IMR-90 (cell line): ENCODE data around the gene FALEC. TPM values are rescaled to one million over a fixed set of nuclear protein-coding genes. Genes with fewer than 3 reads are reported as not detected.

Experiments
- ATAC-seq: fragments of 200-7000 bp; cut with Tn5 transposase; 2 replicates; pipeline ENCODE4 v1.9.1; 2020; ENCODE audit warnings: low read depth, mild to moderate bottlenecking, moderate library complexity
- BruUV-seq: library from RNA; stranded (reverse); fragments of 400-500 nt; replicated peaks from 2 replicates; lab custom pipeline; 2021; lab: Mats Ljungman, UMichigan
- CTCF ChIA-PET: fragments of 300-600 bp; formaldehyde crosslinking; extraction: SDS; loops from one replicate; lab custom pipeline; 2021; ENCODE audit warnings: antibody characterized with exemption; lab: Yijun Ruan, JAX
- POLR2A ChIA-PET: fragments of 300-600 bp; sonication (Branson Sonifier 250); formaldehyde crosslinking; loops from one replicate; lab custom pipeline; 2022; ENCODE audit warnings: antibody characterized with exemption; ENCODE audit not compliant: unreplicated experiment; lab: Charles Lee
- DNase-seq: peaks from one replicate; pipeline ENCODE4 v3.0.0; 2013
- H2AFZ ChIP-seq: replicated peaks from 2 replicates; pipeline ENCODE3; 2013; ENCODE audit warnings: low read length, mild to moderate bottlenecking; ENCODE audit not compliant: poor library complexity
- H2AK5ac ChIP-seq: 2 replicates; pipeline ENCODE4 v1.6.1; 2013; ENCODE audit warnings: low read depth, low read length, inconsistent platforms
- H2AK9ac ChIP-seq: replicated peaks from 2 replicates; pipeline ENCODE3; 2013; ENCODE audit warnings: mild to moderate bottlenecking, low read depth, low read length, moderate library complexity; ENCODE audit not compliant: poor library complexity
- H2BK120ac ChIP-seq: 2 replicates; pipeline ENCODE4 v1.6.1; 2013; ENCODE audit warnings: low read depth, low read length, inconsistent platforms
- H2BK15ac ChIP-seq: 3 replicates; pipeline ENCODE4 v1.6.1; 2013; ENCODE audit warnings: low read depth, low read length, inconsistent platforms
- H2BK20ac ChIP-seq: 2 replicates; pipeline ENCODE4 v1.6.1; 2013; ENCODE audit warnings: low read depth, mild to moderate bottlenecking, inconsistent platforms, low read length, moderate library complexity
- H2BK5ac ChIP-seq: 2 replicates; pipeline ENCODE4 v1.6.1; 2013; ENCODE audit warnings: mild to moderate bottlenecking, low read depth, low read length, inconsistent platforms; ENCODE audit not compliant: poor library complexity, severe bottlenecking
- H3K14ac ChIP-seq: replicated peaks from 2 replicates; pipeline ENCODE4 v1.6.1; 2013; ENCODE audit warnings: low read depth, low read length, inconsistent platforms
- H3K18ac ChIP-seq: 2 replicates; pipeline ENCODE4 v1.6.1; 2013; ENCODE audit warnings: low read depth, low read length, control low read depth
- H3K23ac ChIP-seq: 2 replicates; pipeline ENCODE4 v1.6.1; 2013; ENCODE audit warnings: low read depth, low read length, inconsistent platforms
- H3K27ac ChIP-seq: 2 replicates; pipeline ENCODE4 v1.5.1; 2013; ENCODE audit warnings: mild to moderate bottlenecking, control low read depth, low read length; ENCODE audit not compliant: insufficient read depth
- H3K27me3 ChIP-seq: 2 replicates; pipeline ENCODE4 v1.6.1; 2013; ENCODE audit warnings: low read length; ENCODE audit not compliant: control insufficient read depth, insufficient read depth
- H3K36me3 ChIP-seq: 2 replicates; pipeline ENCODE4 v1.6.1; 2013; ENCODE audit warnings: low read length, mixed read lengths; ENCODE audit not compliant: control insufficient read depth, insufficient read depth
- H3K4ac ChIP-seq: 2 replicates; pipeline ENCODE4 v1.6.1; 2013; ENCODE audit warnings: low read depth, low read length, inconsistent platforms
- H3K4me1 ChIP-seq: 2 replicates; pipeline ENCODE4 v1.6.1; 2013; ENCODE audit warnings: low read length, mixed read lengths; ENCODE audit not compliant: control insufficient read depth, insufficient read depth
- H3K4me2 ChIP-seq: 2 replicates; pipeline ENCODE4 v1.6.1; 2013; ENCODE audit warnings: low read depth, mild to moderate bottlenecking, control low read depth, low read length, moderate library complexity
- H3K4me3 ChIP-seq: 2 replicates; pipeline ENCODE4 v1.5.1; 2013; ENCODE audit warnings: low read depth, mild to moderate bottlenecking, control low read depth, low read length, moderate library complexity; ENCODE audit not compliant: insufficient read depth
- H3K56ac ChIP-seq: 2 replicates; pipeline ENCODE4 v1.6.1; 2013; ENCODE audit warnings: low read length, inconsistent platforms; ENCODE audit not compliant: insufficient read depth; ENCODE audit errors: extremely low read depth
- H3K79me1 ChIP-seq, 2 experiments: 2 replicates each; pipeline ENCODE4 v1.6.1; 2013; ENCODE audit warnings: low read length in 2 of 2, inconsistent platforms in 1 of 2, low read depth in 1 of 2
- H3K9ac ChIP-seq: 2 replicates; pipeline ENCODE4 v1.6.1; 2013; ENCODE audit warnings: low read depth, low read length, control low read depth
- H3K9me1 ChIP-seq: 2 replicates; pipeline ENCODE4 v1.6.1; 2013; ENCODE audit warnings: low read length, inconsistent platforms; ENCODE audit not compliant: insufficient read depth
- H3K9me3 ChIP-seq: 2 replicates; pipeline ENCODE4 v1.6.1; 2013; ENCODE audit warnings: low read length; ENCODE audit not compliant: control insufficient read depth, insufficient read depth
- H4K20me1 ChIP-seq: 2 replicates; pipeline ENCODE4 v1.6.1; 2013; ENCODE audit warnings: low read length, inconsistent platforms; ENCODE audit not compliant: insufficient read depth
- H4K5ac ChIP-seq: 2 replicates; pipeline ENCODE4 v1.6.1; 2013; ENCODE audit warnings: mild to moderate bottlenecking, low read depth, low read length, control low read depth
- H4K8ac ChIP-seq, 2 experiments: 2 replicates each; pipeline ENCODE4 v1.6.1; 2013; ENCODE audit warnings: low read depth in 2 of 2, low read length in 2 of 2, control low read depth in 1 of 2, inconsistent platforms in 1 of 2
- H4K91ac ChIP-seq: 2 replicates; pipeline ENCODE4 v1.6.1; 2013; ENCODE audit warnings: low read depth, low read length, inconsistent platforms; ENCODE audit not compliant: insufficient read depth
- BHLHE40 ChIP-seq: fragments of 150-350 bp; IDR thresholded peaks from 2 replicates; pipeline ENCODE4 v1.6.1; 2016; ENCODE audit warnings: mild to moderate bottlenecking, low read depth, low read length
- CEBPB ChIP-seq: IDR thresholded peaks from 2 replicates; pipeline ENCODE4 v1.6.1; 2012; ENCODE audit warnings: low read depth, low read length, improper control_type of control experiment
- CHD1 ChIP-seq: IDR thresholded peaks from 2 replicates; pipeline ENCODE4 v1.6.1; 2012; ENCODE audit warnings: low read depth, low read length, improper control_type of control experiment
- CTCF ChIP-seq: conservative IDR thresholded peaks from 2 replicates; pipeline ENCODE4 v1.5.1; 2012; ENCODE audit warnings: mild to moderate bottlenecking, low read depth, low read length, improper control_type of control experiment
- ELK1 ChIP-seq: fragments of 150-350 bp; IDR thresholded peaks from 2 replicates; pipeline ENCODE4 v1.6.1; 2016; ENCODE audit warnings: low read depth, mild to moderate bottlenecking, low read length, moderate library complexity, borderline replicate concordance
- FOS ChIP-seq: fragments of 150-350 bp; IDR thresholded peaks from 2 replicates; pipeline ENCODE4 v1.6.1; 2016; ENCODE audit warnings: low read depth, low read length
- MAFK ChIP-seq: IDR thresholded peaks from 2 replicates; pipeline ENCODE4 v1.6.1; 2012; ENCODE audit warnings: low read depth, low read length, improper control_type of control experiment
- MAZ ChIP-seq: IDR thresholded peaks from 2 replicates; pipeline ENCODE4 v1.6.1; 2012; ENCODE audit warnings: low read depth, mild to moderate bottlenecking, low read length, improper control_type of control experiment, moderate library complexity, borderline replicate concordance
- MXI1 ChIP-seq: IDR thresholded peaks from 2 replicates; pipeline ENCODE4 v1.6.1; 2012; ENCODE audit warnings: low read depth, mild to moderate bottlenecking, low read length, moderate library complexity, borderline replicate concordance
- NFE2L2 ChIP-seq: fragments of 150-350 bp; IDR thresholded peaks from 2 replicates; pipeline ENCODE4 v1.6.1; 2016; ENCODE audit warnings: low read depth, mild to moderate bottlenecking, low read length
- POLR2A ChIP-seq: IDR thresholded peaks from 2 replicates; pipeline ENCODE4 v1.6.1; 2012; ENCODE audit warnings: mild to moderate bottlenecking, low read depth, low read length
- RAD21 ChIP-seq: IDR thresholded peaks from 2 replicates; pipeline ENCODE4 v1.6.1; 2012; ENCODE audit warnings: low read length, improper control_type of control experiment
- RCOR1 ChIP-seq: IDR thresholded peaks from 2 replicates; pipeline ENCODE4 v1.6.1; 2012; ENCODE audit warnings: mild to moderate bottlenecking, low read length, improper control_type of control experiment; ENCODE audit not compliant: insufficient replicate concordance
- RFX5 ChIP-seq: IDR thresholded peaks from 2 replicates; pipeline ENCODE4 v1.8.0; 2012; ENCODE audit warnings: low read depth, mild to moderate bottlenecking, low read length, moderate library complexity
- SMC3 ChIP-seq: fragments of 150-350 bp; IDR thresholded peaks from 2 replicates; pipeline ENCODE4 v1.6.1; 2016; ENCODE audit warnings: low read depth, mild to moderate bottlenecking, antibody characterized with exemption, low read length, moderate library complexity
- USF2 ChIP-seq: fragments of 150-350 bp; IDR thresholded peaks from 2 replicates; pipeline ENCODE4 v1.6.1; 2017; ENCODE audit warnings: mild to moderate bottlenecking, antibody characterized with exemption, low read length, low read depth
- WGBS, 2 experiments: methylation state at CpG; one replicate each; pipeline versions ENCODE4 v1.1.5 to v1.1.7; 2013; ENCODE audit warnings: missing lambda C conversion rate in 2 of 2; ENCODE audit not compliant: insufficient read length in 1 of 2; ENCODE audit errors: extremely low coverage in 2 of 2; 5-methylcytosine and 5-hydroxymethylcytosine counted together
- dilution Hi-C: fragments of 300-500 bp; cut with HindIII; formaldehyde crosslinking; loops from one replicate; pipeline ENCODE4 v1.14.3; 2018; ENCODE audit warnings: low sequenced_read_pairs; ENCODE audit not compliant: unreplicated experiment
- in situ Hi-C: fragments of 300-500 bp; cut with MboI; formaldehyde crosslinking; loops from 3 replicates; pipeline ENCODE4 v1.14.3; 2019; ENCODE audit warnings: low sequenced_read_pairs, inconsistent platforms, mixed read lengths
- intact Hi-C: fragments of 100-400 bp; cut with micrococcal nuclease; formaldehyde crosslinking; loops from 2 replicates; pipeline ENCODE4 v1.10.0; 2022
- polyA plus RNA-seq, 3 experiments: library from polyadenylated mRNA; depleted of rRNA; stranded (reverse); fragments of >200 nt; gene quantifications; 2 replicates each; pipeline ENCODE4 v1.2.3, GENCODE V29; 2012; ENCODE audit warnings: low replicate concordance in 1 of 3
- total RNA-seq: library from RNA; depleted of rRNA; stranded (reverse); fragments of >200 nt; gene quantifications from 2 replicates; pipeline ENCODE4 v1.2.3, GENCODE V29; 2012

The FALEC gene
- total and polyA plus RNA-seq, 2 of the 4 experiments (the other 2 are of a cell fraction): not detected

- no peak overlapping the region for H3K4me2 ChIP-seq
Measured at GRCh38 chr1:150521196-150521968, 5.8 kb downstream of the FALEC start.

More at GRCh38 chr1:150521196-150521968, 5.8 kb downstream of the FALEC start:
- no peak overlapping the region for H4K5ac ChIP-seq
- H2BK5ac ChIP-seq: no peak overlapping the region
- H4K20me1 ChIP-seq: no peaks in the 10 kb centered on the region
- no peak overlapping the region for H3K56ac ChIP-seq
- CTCF ChIA-PET: interaction anchor here (0.6 kb wide), 1 partner anchor 154 kb away, joined by 3 read pairs; no protein-coding TSS in a partner anchor
- H3K36me3 ChIP-seq: no peaks in the 10 kb centered on the region
- no peak overlapping the region for H3K18ac ChIP-seq
- POLR2A ChIA-PET: no interaction called here
- H2AK9ac ChIP-seq: no peak overlapping the region
- DNase-seq (no peak), ATAC-seq (no peak)
- in situ Hi-C loops (no loop called here), dilution Hi-C loops (no loop called here), intact Hi-C loops (no loop called here)
- no peak overlapping the region for H3K4me3 ChIP-seq
- no peak overlapping the region for H2AK5ac ChIP-seq
- no peak overlapping the region for H3K9ac ChIP-seq
- H2BK120ac ChIP-seq: no peak overlapping the region
- no peaks in the 10 kb centered on the region for H3K4me1 ChIP-seq
- TF ChIP-seq RFX5: no peak
- no peak for TF ChIP-seq RCOR1
- TF ChIP-seq BHLHE40: no peak
- no peak for TF ChIP-seq USF2
- TF ChIP-seq CEBPB: no peak
- TF ChIP-seq SMC3: no peak
- TF ChIP-seq CTCF: no peak
- TF ChIP-seq MXI1: no peak
- no peak for TF ChIP-seq RAD21
- no peak for TF ChIP-seq FOS
- TF ChIP-seq NFE2L2: no peak
- no peak for TF ChIP-seq CHD1
- TF ChIP-seq POLR2A: no peak
- no peak for TF ChIP-seq MAZ
- no peak for TF ChIP-seq MAFK
- no peak for TF ChIP-seq ELK1
- no TSS peak for BruUV-seq
- H3K23ac ChIP-seq: no peak overlapping the region
- H3K27me3 ChIP-seq: no peaks in the 10 kb centered on the region
- H3K27ac ChIP-seq: no peak overlapping the region
- no CpG with 5 or more reads among the region's 1 CpG for WGBS, 2 experiments
- H3K4ac ChIP-seq: no peak overlapping the region
- H2BK15ac ChIP-seq: no peak overlapping the region
- no peak overlapping the region for H3K14ac ChIP-seq
- no peaks in the 10 kb centered on the region for H3K79me1 ChIP-seq
- H2BK20ac ChIP-seq: no peak overlapping the region
- H4K91ac ChIP-seq: no peak overlapping the region
- no peaks in the 10 kb centered on the region for H3K9me1 ChIP-seq
- no peak overlapping the region for H4K8ac ChIP-seq
- H3K9me3 ChIP-seq: no peaks in the 10 kb centered on the region
- H2AFZ ChIP-seq: no peak overlapping the region
